OCI-LY7 (cell line): ENCODE results near the gene ZNF358.

ENCODE experiments used
- EZH2phosphoT487 ChIP-seq: fragments of 200-600 bp; sonication (generic); IDR thresholded peaks from 2 replicates; pipeline ENCODE4 v1.6.1; 2018; ENCODE audit warnings: low read depth, borderline replicate concordance, mild to moderate bottlenecking, mixed run types, antibody characterized with exemption, low read length, moderate library complexity, mixed read lengths
- TF ChIP-seq, protein P1 (sequence below): fragments of 200-600 bp; sonication (generic); conservative IDR thresholded peaks from 2 replicates; pipeline ENCODE4 v1.5.1; 2014; ENCODE audit warnings: mild to moderate bottlenecking, antibody characterized with exemption, low read length, moderate library complexity, mixed read lengths

DNA sequence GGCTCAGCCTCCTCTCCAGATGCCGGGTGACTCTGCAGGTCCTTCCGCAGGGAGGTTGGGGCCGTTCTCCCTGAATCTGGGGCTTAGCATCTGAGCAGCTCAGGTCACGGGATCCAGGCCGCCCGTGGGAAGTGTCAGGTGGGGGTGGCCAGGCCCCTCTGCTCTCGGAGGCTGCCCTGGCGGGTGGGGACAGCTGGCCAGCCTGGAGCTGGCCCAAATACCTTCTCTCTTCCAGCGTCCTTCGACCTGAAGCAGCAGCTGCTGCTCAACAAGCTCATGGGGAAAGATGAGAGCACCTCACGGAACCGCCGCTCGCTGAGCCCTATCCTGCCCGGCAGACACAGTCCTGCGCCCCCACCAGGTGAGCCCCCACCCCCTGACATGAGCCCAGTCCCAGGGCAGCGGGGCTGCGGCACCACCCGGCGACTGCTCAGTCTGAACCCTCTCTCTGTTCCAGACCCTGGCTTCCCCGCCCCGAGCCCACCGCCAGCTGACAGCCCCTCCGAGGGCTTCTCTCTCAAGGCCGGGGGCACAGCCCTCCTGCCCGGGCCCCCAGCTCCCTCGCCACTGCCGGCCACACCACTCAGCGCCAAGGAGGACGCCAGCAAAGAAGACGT lies 46.1 kb upstream of the ZNF358 start:
- TF ChIP-seq, protein P1, sequence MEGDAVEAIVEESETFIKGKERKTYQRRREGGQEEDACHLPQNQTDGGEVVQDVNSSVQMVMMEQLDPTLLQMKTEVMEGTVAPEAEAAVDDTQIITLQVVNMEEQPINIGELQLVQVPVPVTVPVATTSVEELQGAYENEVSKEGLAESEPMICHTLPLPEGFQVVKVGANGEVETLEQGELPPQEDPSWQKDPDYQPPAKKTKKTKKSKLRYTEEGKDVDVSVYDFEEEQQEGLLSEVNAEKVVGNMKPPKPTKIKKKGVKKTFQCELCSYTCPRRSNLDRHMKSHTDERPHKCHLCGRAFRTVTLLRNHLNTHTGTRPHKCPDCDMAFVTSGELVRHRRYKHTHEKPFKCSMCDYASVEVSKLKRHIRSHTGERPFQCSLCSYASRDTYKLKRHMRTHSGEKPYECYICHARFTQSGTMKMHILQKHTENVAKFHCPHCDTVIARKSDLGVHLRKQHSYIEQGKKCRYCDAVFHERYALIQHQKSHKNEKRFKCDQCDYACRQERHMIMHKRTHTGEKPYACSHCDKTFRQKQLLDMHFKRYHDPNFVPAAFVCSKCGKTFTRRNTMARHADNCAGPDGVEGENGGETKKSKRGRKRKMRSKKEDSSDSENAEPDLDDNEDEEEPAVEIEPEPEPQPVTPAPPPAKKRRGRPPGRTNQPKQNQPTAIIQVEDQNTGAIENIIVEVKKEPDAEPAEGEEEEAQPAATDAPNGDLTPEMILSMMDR, result no peak
- no peak for TF ChIP-seq EZH2phosphoT487
